Gastroesophageal sphincter (tissue), 4 donors: Measurements from ENCODE around the gene CLN6. TPM values are rescaled to one million over a fixed set of nuclear protein-coding genes. Genes with fewer than 3 reads are reported as not detected.

Experiments used
- ATAC-seq: fragments of 150-250 bp; one replicate; pipeline ENCODE4 v1.9.1; 2016; ENCODE audit warnings: mild to moderate bottlenecking, moderate library complexity
- H3K27ac ChIP-seq, 4 donors: fragments of 200-600 bp; sonication (generic) in 3 of 4; 1 replicate in 3 of 4; 2 replicates in 1 of 4; pipeline ENCODE4 v1.5.1; 2016 to 2019
- H3K27me3 ChIP-seq: fragments of 200-600 bp; sonication (generic); one replicate; pipeline ENCODE4 v1.5.1; 2019
- H3K36me3 ChIP-seq, 2 donors: fragments of 200-600 bp; sonication (generic); one replicate each; pipeline ENCODE4 v1.5.1; 2019; ENCODE audit warnings: control low read depth in 1 of 2
- H3K4me1 ChIP-seq, 3 donors: fragments of 200-600 bp; sonication (generic); 1 replicate in 2 of 3; 2 replicates in 1 of 3; pipeline ENCODE4 v1.5.1; 2016 to 2019; ENCODE audit warnings: control low read depth in 2 of 3
- H3K4me3 ChIP-seq, 2 donors: fragments of 200-600 bp; sonication (generic); one replicate each; pipeline ENCODE4 v1.5.1; 2019; ENCODE audit warnings: mild to moderate bottlenecking in 1 of 2, moderate library complexity in 1 of 2
- H3K9me3 ChIP-seq, 3 donors: fragments of 200-600 bp; sonication (generic); one replicate each; pipeline ENCODE4 v1.5.1; 2017 to 2019; ENCODE audit warnings: control low read depth in 2 of 3
- EP300 ChIP-seq: sonication (generic); formaldehyde crosslinking; IDR thresholded peaks from one replicate; pipeline ENCODE4 v1.6.1; 2017; ENCODE audit warnings: antibody characterized with exemption, mild to moderate bottlenecking
- POLR2A ChIP-seq, 2 donors: fragments of 450-650 bp; IDR thresholded peaks; one replicate each; pipeline ENCODE4 v1.6.1; 2017; ENCODE audit warnings: antibody characterized with exemption in 2 of 2, mild to moderate bottlenecking in 2 of 2, moderate library complexity in 1 of 2
- POLR2AphosphoS5 ChIP-seq: sonication (generic); formaldehyde crosslinking; IDR thresholded peaks from one replicate; pipeline ENCODE4 v1.6.1; 2017; ENCODE audit warnings: antibody characterized with exemption
- WGBS, 2 donors: methylation state at CpG; one replicate each; pipeline ENCODE4 v1.1.5; 2018; ENCODE audit warnings: low coverage in 1 of 2; 5-methylcytosine and 5-hydroxymethylcytosine counted together
- total RNA-seq, 4 donors: library from RNA; depleted of rRNA; stranded (reverse); fragments of >200 nt; gene quantifications; one replicate each; pipeline ENCODE4 v1.1.0, GENCODE V29; 2016
- TF ChIP-seq, protein P1 (sequence below), 4 experiments: fragments of 200-600 bp in 2 of 4; fragments of 450-650 bp in 2 of 4; sonication (generic) in 1 of 4; IDR thresholded peaks; one replicate each; pipeline ENCODE4 v1.5.1; 2017 to 2019; ENCODE audit warnings: antibody characterized with exemption in 4 of 4, mild to moderate bottlenecking in 2 of 4, moderate library complexity in 2 of 4

Gene CLN6
- total RNA-seq, 4 donors from 2014 or later, result 6.1 to 14.9 (median 13.3) TPM

DNA sequence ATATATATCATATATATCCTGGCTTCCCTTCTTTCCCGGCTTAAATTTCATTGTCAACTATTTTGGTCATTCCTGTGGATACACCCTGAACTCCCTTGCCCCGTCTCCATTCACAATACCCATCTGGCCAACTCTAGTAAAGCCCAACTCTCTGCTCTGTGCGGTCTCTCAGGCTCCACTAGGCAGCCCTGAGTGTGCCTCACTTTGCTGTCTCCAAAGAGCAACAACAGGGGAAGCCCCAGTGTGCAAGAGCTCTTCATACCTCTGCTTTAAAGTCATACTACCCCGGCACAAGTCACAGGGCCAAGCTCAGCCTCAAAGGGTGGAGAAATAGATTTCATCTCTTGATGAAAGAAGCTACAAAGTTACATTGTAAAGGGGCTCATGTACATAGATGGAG lies 29.2 kb upstream of the CLN6 start:
- ATAC-seq, result peak; percentile 61
- TF ChIP-seq, protein P1, sequence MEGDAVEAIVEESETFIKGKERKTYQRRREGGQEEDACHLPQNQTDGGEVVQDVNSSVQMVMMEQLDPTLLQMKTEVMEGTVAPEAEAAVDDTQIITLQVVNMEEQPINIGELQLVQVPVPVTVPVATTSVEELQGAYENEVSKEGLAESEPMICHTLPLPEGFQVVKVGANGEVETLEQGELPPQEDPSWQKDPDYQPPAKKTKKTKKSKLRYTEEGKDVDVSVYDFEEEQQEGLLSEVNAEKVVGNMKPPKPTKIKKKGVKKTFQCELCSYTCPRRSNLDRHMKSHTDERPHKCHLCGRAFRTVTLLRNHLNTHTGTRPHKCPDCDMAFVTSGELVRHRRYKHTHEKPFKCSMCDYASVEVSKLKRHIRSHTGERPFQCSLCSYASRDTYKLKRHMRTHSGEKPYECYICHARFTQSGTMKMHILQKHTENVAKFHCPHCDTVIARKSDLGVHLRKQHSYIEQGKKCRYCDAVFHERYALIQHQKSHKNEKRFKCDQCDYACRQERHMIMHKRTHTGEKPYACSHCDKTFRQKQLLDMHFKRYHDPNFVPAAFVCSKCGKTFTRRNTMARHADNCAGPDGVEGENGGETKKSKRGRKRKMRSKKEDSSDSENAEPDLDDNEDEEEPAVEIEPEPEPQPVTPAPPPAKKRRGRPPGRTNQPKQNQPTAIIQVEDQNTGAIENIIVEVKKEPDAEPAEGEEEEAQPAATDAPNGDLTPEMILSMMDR (IDR thresholded peaks at IDR 0.05), result no peak
- no peak for TF ChIP-seq POLR2AphosphoS5
- no peak for TF ChIP-seq EP300
- no peak for TF ChIP-seq POLR2A (IDR thresholded peaks at IDR 0.05)
- Histone ChIP-seq H3K4me1 (peaks cover 0 to 18% (median 3%) of the 10 kb centered on the region in 3 donors), H3K9me3 (no peaks in the 10 kb centered on the region), H3K4me3 (no peak overlapping the region), H3K27me3 (no peaks in the 10 kb centered on the region), H3K27ac (peak overlapping the region in 1 of 4 donors; percentile 14), H3K36me3 (no peaks in the 10 kb centered on the region)
- 52 to 60% methylated on average over 2 to 3 of the region's 4 CpGs for WGBS, 2 donors

DNA sequence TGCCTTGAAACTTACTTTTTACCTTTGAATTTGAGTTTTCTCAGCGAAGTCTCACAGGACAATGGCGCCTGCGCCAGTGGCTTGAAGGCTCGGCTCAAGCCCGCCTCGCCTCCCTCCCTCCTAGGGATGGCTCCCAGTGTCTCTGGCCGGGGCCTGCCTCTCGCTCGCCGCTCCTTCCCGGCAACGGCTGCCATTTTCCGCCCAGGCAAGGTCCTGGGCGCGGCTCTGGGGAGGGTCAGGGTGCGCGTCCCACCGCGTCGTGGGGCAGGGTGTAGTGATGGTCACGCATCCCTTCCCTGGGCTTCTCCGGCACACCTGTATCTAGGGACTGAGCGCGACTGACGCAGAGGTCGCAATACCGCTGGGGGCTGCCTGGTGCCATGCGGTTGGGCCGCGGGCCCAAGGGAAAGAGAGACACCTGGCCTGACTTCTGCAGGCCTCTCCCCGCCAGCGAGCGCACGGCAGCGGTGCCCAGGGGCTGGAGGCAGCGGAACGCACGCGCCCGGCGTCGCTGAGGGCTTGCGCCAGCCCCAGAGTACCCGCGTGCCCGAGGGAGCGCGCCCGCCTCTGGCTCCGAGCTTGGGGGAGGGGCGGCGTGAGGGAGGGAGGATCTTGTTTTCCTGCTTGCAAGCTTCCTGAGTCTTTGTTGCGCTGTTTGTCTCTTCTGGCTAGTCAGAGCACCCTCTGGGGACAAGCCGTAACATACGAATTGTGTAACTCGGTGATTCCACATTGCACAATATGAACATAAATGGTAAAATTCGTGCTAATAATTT lies 27.3 kb upstream of the CLN6 start:
- peak; percentile 96 for ATAC-seq
- Histone ChIP-seq H3K27ac (peak overlapping the region; percentile 52 to 93 (median 83)), H3K27me3 (no peaks in the 10 kb centered on the region), H3K4me3 (peak overlapping the region; percentile 36 to 68), H3K9me3 (no peaks in the 10 kb centered on the region), H3K4me1 (peaks cover 0 to 23% (median 3%) of the 10 kb centered on the region in 3 donors), H3K36me3 (no peaks in the 10 kb centered on the region)
- 0 to 7% methylated on average over 1 to 19 of the region's 57 CpGs for WGBS, 2 donors
- TF ChIP-seq POLR2AphosphoS5, result peak; percentile 90
- TF ChIP-seq, protein P1 (IDR thresholded peaks at IDR 0.05), result no peak
- peak; percentile 65 to 74 for TF ChIP-seq POLR2A (IDR thresholded peaks at IDR 0.05)
- no peak for TF ChIP-seq EP300

DNA sequence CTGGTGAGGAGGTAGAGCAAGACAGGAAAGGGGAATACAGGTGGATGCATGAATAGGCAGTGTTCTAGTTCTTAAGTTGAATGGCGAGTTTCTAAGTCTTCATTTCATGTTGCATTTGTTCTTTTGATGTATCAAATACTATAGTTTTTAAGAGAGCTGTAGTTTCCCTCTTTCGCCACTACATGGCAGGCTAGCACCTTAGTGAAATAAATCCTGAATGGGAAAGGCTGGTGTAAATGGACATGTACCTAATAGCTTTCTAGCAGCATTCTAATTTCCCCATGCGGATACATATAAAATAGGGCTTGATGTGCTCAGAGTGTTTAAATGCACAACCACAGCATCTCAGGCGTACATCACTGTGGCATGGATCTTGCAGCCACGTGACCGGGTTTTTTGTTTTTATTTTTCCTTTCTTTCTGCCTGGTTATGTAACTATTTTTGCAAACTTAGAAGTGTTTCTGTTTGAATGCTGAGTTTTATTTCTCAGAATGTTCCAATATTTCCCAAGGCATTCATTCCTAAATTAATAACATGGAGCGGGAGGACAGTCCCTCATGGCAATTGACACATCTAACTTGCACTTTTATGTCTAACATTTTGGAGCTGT lies 23.5 kb upstream of the CLN6 start:
- H3K4me1 ChIP-seq, result peaks cover 0 to 23% (median 3%) of the 10 kb centered on the region in 3 donors
- no peaks in the 10 kb centered on the region for H3K9me3 ChIP-seq
- no peak overlapping the region for H3K4me3 ChIP-seq
- no peaks in the 10 kb centered on the region for H3K27me3 ChIP-seq
- ATAC-seq, result peak; percentile 20
- TF ChIP-seq POLR2A (IDR thresholded peaks at IDR 0.05) (no peak), POLR2AphosphoS5 (no peak), EP300 (no peak)
- TF ChIP-seq, protein P1 (IDR thresholded peaks at IDR 0.05), result peak; percentile 82 to 89 (median 86)
- H3K27ac ChIP-seq, result no peak overlapping the region
- H3K36me3 ChIP-seq, result no peaks in the 10 kb centered on the region
- WGBS, 2 donors, result 13 to 24% methylated on average over 6 to 7 of the region's 7 CpGs

DNA sequence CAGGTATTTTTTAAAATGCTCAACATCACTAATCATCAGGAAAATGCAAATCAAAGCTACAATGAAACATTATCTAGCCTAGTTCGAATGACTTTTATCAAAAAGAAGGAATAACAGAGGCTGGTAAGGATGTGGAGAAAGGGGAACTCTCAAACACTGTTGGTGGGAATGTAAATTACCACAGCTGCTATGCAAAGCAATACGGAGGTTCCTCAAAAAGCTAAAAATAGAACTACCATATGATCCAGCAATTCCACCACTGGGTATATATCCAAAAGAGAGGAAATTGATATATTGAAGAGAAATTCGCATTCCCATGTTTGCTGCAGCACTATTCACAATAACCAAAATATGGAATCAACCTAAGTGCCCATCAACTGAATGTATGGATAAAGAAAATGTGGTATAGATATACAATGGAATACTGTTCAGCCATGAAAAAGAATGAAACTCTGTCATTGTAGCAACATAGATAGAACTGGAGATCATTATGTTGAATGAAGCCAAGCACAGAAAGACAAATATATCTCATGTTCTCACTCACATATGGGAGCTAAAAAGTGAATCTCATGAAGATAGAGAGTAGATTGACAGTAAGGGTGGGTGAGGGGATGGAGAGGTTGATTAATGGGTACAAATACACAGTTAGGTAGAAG lies 19.7 kb upstream of the CLN6 start:
- Histone ChIP-seq H3K27ac (no peak overlapping the region), H3K4me1 (peaks cover 0 to 5% (median 0%) of the 10 kb centered on the region in 3 donors), H3K27me3 (no peaks in the 10 kb centered on the region), H3K36me3 (no peaks in the 10 kb centered on the region), H3K9me3 (peaks cover 0 to 11% (median 0%) of the 10 kb centered on the region in 3 donors), H3K4me3 (no peak overlapping the region)
- TF ChIP-seq, protein P1 (IDR thresholded peaks at IDR 0.05), result no peak
- TF ChIP-seq POLR2AphosphoS5 (no peak), POLR2A (IDR thresholded peaks at IDR 0.05) (no peak), EP300 (no peak)
- no peak for ATAC-seq
- 51 to 72% methylated on average over 3 of the region's 3 CpGs for WGBS, 2 donors
